Adrenal gland (tissue), 19 donors: ENCODE data around the gene GARS1. TPM values are rescaled to one million over a fixed set of nuclear protein-coding genes. Genes with fewer than 3 reads are reported as not detected.

Experiments
- DNase-seq, 7 donors: peaks; one replicate each; pipeline ENCODE4 v3.0.0-alpha.2; 2019 to 2020
- H3K27ac ChIP-seq, 5 donors: fragments of 200-600 bp; sonication (generic) in 4 of 5; 1 replicate in 3 of 5; 2 replicates in 2 of 5; pipeline versions ENCODE4 v1.5.1 to v1.8.0; 2016 to 2020; ENCODE audit warnings: mild to moderate bottlenecking in 1 of 5
- H3K27me3 ChIP-seq: fragments of 200-600 bp; 2 replicates; pipeline ENCODE4 v1.8.0; 2021
- H3K36me3 ChIP-seq, 2 donors: fragments of 200-600 bp; replicated peaks in 1 of 2; 1 replicate in 1 of 2; 2 replicates in 1 of 2; pipeline versions ENCODE4 v1.5.1 to v1.8.0; 2018 to 2022
- H3K4me1 ChIP-seq, 2 donors: fragments of 200-600 bp; replicated peaks in 1 of 2; 1 replicate in 1 of 2; 2 replicates in 1 of 2; pipeline versions ENCODE4 v1.5.1 to v1.8.0; 2018 to 2021
- H3K4me3 ChIP-seq, 4 donors: fragments of 200-600 bp; sonication (generic) in 3 of 4; one replicate each; pipeline ENCODE4 v1.5.1; 2016 to 2018
- H3K9me3 ChIP-seq, 3 donors: fragments of 200-600 bp; sonication (generic) in 1 of 3; replicated peaks in 1 of 3; 1 replicate in 2 of 3; 2 replicates in 1 of 3; pipeline versions ENCODE4 v1.5.1 to v1.8.0; 2016 to 2021
- POLR2A ChIP-seq, 2 donors: fragments of 450-650 bp; IDR thresholded peaks; one replicate each; pipeline ENCODE4 v1.6.1; 2017; ENCODE audit warnings: antibody characterized with exemption in 2 of 2, mild to moderate bottlenecking in 2 of 2, moderate library complexity in 1 of 2
- WGBS, 4 donors: extraction: QIAGEN DNeasy Blood & Tissue Kit in 2 of 4; methylation state at CpG; one replicate each; pipeline versions ENCODE4 v1.1.5 to v1.1.7; 2013 to 2017; 5-methylcytosine and 5-hydroxymethylcytosine counted together
- intact Hi-C, 2 donors: fragments of 100-400 bp; cut with DNase I; formaldehyde crosslinking; loops; one replicate each; pipeline versions ENCODE4 v1.14.1 to v1.15.0; 2022 to 2023
- long read RNA-seq, 10 donors: library from polyadenylated mRNA in 3 of 10; unstranded in 2 of 10; stranded (forward) in 1 of 10; transcript quantifications; one replicate each; pipeline ENCODE4 v2.0.0 and lab custom pipeline, GENCODE V29; 2021 to 2026
- polyA plus RNA-seq, 3 donors: library from polyadenylated mRNA; stranded (reverse); fragments of 200-250 nt in 2 of 3; fragments of 350-450 nt in 1 of 3; fragmentation: Illumina TruSeq in 1 of 3; extraction: RNeasy Lipid Tissue Mini Kit (QIAGEN cat#74804) in 1 of 3; gene quantifications; one replicate each; pipeline ENCODE4 v1.2.3, GENCODE V29; 2013 to 2014
- total RNA-seq, 9 donors: library from RNA; depleted of rRNA in 4 of 9; stranded (reverse); fragments of >200 nt in 4 of 9; fragments of 120-200 nt in 1 of 9; fragmentation: NEBNext Ultra II Directional in 1 of 9; extraction: Animal tissue kit (Norgen Biotek cat#: 25700) in 1 of 9; gene quantifications; one replicate each; pipeline versions ENCODE4 v1.1.0 to v1.2.4, GENCODE V29; 2013 to 2023
- TF ChIP-seq, protein P1 (sequence below), 6 experiments: fragments of 450-650 bp in 4 of 6; fragments of 200-600 bp in 2 of 6; sonication (generic) in 1 of 6; IDR thresholded peaks; 1 replicate in 5 of 6; 2 replicates in 1 of 6; pipeline versions ENCODE4 v1.5.1 to v1.8.0; 2016 to 2021; ENCODE audit warnings: antibody characterized with exemption in 6 of 6, mild to moderate bottlenecking in 2 of 6, moderate library complexity in 1 of 6
- donor health status: healthy with polysubstance abuse.
- donor health status: Bipolar disorder and iron deficiency.
- donor health status: DM: yes; HTN: yes; CAD: no.
- donor health status: DM: no; HTN: no; CAD: no.
- donor health status: DM: no; HTN: no; CAD: no.
- donor health status: DM: yes; HTN: yes; CAD: no.

GARS1 gene, protein sequence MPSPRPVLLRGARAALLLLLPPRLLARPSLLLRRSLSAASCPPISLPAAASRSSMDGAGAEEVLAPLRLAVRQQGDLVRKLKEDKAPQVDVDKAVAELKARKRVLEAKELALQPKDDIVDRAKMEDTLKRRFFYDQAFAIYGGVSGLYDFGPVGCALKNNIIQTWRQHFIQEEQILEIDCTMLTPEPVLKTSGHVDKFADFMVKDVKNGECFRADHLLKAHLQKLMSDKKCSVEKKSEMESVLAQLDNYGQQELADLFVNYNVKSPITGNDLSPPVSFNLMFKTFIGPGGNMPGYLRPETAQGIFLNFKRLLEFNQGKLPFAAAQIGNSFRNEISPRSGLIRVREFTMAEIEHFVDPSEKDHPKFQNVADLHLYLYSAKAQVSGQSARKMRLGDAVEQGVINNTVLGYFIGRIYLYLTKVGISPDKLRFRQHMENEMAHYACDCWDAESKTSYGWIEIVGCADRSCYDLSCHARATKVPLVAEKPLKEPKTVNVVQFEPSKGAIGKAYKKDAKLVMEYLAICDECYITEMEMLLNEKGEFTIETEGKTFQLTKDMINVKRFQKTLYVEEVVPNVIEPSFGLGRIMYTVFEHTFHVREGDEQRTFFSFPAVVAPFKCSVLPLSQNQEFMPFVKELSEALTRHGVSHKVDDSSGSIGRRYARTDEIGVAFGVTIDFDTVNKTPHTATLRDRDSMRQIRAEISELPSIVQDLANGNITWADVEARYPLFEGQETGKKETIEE
- total RNA-seq: 100 to 1,000 TPM in 1 of 9 donors, 10 to 100 TPM in 8; 36.3 to 120 (median 67.6) TPM
- polyA plus RNA-seq: 100 to 1,000 TPM in 1 of 3 donors, 10 to 100 TPM in 2; 54.1 to 188 (median 76.9) TPM
- long read RNA-seq, donor 1, transcript GARS-201 (17 exons, 2,634 nt): major isoform, 15 of 25 reads
- long read RNA-seq, donor 1, partial matches to known transcripts: 7 of 25 reads
- long read RNA-seq, donor 1, other reads (novel, unspliced or antisense): 0 of 25 reads
- long read RNA-seq, donor 2, partial matches to known transcripts: 0 of 7 reads
- long read RNA-seq, donor 2, other reads (novel, unspliced or antisense): 0 of 7 reads
- long read RNA-seq, donor 3, transcript GARS-201 (17 exons, 2,634 nt): major isoform, 10 of 18 reads
- long read RNA-seq, donor 3, transcript GARS-209 (2 exons, 772 nt): minor isoform, 6 of 18 reads
- long read RNA-seq, donor 3, partial matches to known transcripts: 0 of 18 reads
- long read RNA-seq, donor 3, other reads (novel, unspliced or antisense): 0 of 18 reads
- long read RNA-seq, donor 4, transcript GARS-201 (17 exons, 2,634 nt): major isoform, 41 of 50 reads
- long read RNA-seq, donor 4, partial matches to known transcripts: 3 of 50 reads
- long read RNA-seq, donor 4, other reads (novel, unspliced or antisense): 4 of 50 reads
- long read RNA-seq, donor 5, transcript GARS-201 (17 exons, 2,634 nt): major isoform, 96 of 105 reads
- long read RNA-seq, donor 5, partial matches to known transcripts: 3 of 105 reads
- long read RNA-seq, donor 5, other reads (novel, unspliced or antisense): 5 of 105 reads
- long read RNA-seq, donor 6, transcript GARS-201 (17 exons, 2,634 nt): major isoform, 19 of 22 reads
- long read RNA-seq, donor 6, partial matches to known transcripts: 1 of 22 reads
- long read RNA-seq, donor 6, other reads (novel, unspliced or antisense): 1 of 22 reads
- long read RNA-seq, donor 7, partial matches to known transcripts: 6 of 10 reads
- long read RNA-seq, donor 7, other reads (novel, unspliced or antisense): 0 of 10 reads
- long read RNA-seq, donor 8, transcript GARS-201 (17 exons, 2,634 nt): major isoform, 16 of 25 reads
- long read RNA-seq, donor 8, partial matches to known transcripts: 6 of 25 reads
- long read RNA-seq, donor 8, other reads (novel, unspliced or antisense): 0 of 25 reads
- long read RNA-seq, donor 9, transcript GARS-201 (17 exons, 2,634 nt): major isoform, 9 of 13 reads
- long read RNA-seq, donor 9, partial matches to known transcripts: 0 of 13 reads
- long read RNA-seq, donor 9, other reads (novel, unspliced or antisense): 0 of 13 reads
- long read RNA-seq, donor 10, transcript GARS-201 (17 exons, 2,634 nt): major isoform, 6 of 10 reads
- long read RNA-seq, donor 10, partial matches to known transcripts: 0 of 10 reads
- long read RNA-seq, donor 10, other reads (novel, unspliced or antisense): 0 of 10 reads

DNA sequence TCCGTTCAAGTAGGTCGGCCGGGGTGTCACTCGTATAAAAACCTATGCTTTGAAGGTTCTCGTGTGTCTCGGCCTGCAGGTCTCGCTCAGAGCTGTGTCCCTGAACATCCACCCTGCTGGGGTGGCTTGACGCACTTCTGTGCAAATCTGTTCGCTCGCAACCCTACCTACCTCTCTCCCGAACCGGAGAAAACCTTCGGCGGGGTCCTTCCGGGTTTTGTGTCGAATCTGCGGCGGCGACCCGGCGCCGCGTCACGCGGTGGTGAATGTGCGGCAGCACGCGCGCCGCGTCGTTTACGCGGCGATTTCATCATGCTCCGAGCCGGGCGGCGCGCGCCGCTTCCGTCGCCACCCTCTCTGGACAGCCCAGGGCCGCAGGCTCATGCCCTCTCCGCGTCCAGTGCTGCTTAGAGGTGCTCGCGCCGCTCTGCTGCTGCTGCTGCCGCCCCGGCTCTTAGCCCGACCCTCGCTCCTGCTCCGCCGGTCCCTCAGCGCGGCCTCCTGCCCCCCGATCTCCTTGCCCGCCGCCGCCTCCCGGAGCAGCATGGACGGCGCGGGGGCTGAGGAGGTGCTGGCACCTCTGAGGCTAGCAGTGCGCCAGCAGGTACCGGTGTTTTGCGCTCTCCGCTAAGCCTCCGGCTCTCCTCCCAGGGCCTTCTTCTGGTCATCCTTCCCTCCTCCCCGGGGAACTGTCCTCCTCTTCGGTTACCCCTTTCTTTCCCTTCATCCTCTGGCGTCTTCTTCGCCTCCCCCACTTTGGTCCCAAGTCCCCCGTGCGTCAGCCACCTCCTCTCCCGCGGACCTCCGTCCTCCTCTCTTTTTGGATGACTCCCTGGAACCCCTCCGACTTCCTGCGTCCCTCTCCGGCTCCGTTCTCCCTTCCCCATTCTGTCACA lies at the start of gene GARS1:
TSS of gene GARS1 (plus strand) at position 339 of the 896 bp plus-strand sequence. CDS start at position 383, 44 bp downstream.
- Histone ChIP-seq H3K9me3 (no peaks in the 10 kb centered on the region), H3K27me3 (no peaks in the 10 kb centered on the region), H3K27ac (peak within 1 kb of the TSS; percentile 75 to 99 (median 98)), H3K36me3 (peaks cover 0 to 3% of the 10 kb centered on the region in 2 donors), H3K4me1 (peaks cover 0 to 45% of the 10 kb centered on the region in 2 donors), H3K4me3 (peak within 1 kb of the TSS; percentile 40 to 94 (median 68))
- intact Hi-C loops: no loop called here
- TF ChIP-seq POLR2A (IDR thresholded peaks at IDR 0.05): peak; percentile 88 to 94
- TF ChIP-seq, protein P1, sequence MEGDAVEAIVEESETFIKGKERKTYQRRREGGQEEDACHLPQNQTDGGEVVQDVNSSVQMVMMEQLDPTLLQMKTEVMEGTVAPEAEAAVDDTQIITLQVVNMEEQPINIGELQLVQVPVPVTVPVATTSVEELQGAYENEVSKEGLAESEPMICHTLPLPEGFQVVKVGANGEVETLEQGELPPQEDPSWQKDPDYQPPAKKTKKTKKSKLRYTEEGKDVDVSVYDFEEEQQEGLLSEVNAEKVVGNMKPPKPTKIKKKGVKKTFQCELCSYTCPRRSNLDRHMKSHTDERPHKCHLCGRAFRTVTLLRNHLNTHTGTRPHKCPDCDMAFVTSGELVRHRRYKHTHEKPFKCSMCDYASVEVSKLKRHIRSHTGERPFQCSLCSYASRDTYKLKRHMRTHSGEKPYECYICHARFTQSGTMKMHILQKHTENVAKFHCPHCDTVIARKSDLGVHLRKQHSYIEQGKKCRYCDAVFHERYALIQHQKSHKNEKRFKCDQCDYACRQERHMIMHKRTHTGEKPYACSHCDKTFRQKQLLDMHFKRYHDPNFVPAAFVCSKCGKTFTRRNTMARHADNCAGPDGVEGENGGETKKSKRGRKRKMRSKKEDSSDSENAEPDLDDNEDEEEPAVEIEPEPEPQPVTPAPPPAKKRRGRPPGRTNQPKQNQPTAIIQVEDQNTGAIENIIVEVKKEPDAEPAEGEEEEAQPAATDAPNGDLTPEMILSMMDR (IDR thresholded peaks at IDR 0.05): peak in 1 of 6 experiments; percentile 3
- peak; percentile 88 to 94 (median 92) for DNase-seq
- 0 to 1% (median 0%) methylated on average over 38 to 84 of the region's 84 CpGs for WGBS, 4 donors

DNA sequence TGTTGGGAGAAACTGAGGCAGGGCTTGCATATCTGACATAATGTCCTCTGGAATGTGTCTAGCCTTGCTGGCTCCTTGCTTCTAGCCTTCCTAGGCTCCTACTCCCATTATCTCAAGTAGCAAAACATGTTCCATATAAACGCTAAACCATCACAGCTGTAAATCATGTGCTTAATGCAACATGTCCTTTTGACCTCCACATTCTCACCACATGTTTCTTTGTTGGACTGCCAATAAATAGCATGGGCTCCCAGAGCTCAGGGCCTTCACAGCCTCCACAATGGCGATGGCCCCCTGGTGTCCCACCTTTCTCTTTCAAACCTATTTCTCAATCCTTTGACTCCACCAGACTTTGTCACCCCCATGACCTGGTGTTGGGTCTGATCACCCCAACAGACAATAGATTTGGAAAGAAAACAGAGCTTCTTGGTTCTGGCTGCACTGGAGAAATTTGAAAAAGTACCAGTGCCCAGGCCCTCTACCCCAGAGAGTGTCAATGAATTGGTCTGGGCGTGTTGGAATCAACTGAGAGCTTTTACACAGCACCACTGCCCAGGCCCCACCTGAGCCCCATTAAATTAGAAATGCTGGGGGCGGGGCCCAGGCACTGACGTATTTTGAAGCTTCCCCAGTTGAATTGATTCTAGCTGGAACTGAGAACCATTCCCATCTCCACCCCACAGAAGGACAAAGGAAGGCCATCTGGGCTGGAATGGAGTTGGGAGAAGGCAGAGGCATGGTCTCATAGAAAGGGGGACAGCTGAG lies 48.7 kb upstream of the GARS1 start:
- intact Hi-C loops: no loop called here

More for the DNA sequence above, 48.7 kb upstream of the GARS1 start:
- DNase-seq: no peak
- Histone ChIP-seq H3K4me3 (no peak overlapping the region), H3K4me1 (peaks cover 5 to 19% of the 10 kb centered on the region in 2 donors), H3K36me3 (no peaks in the 10 kb centered on the region), H3K9me3 (no peaks in the 10 kb centered on the region), H3K27me3 (no peaks in the 10 kb centered on the region), H3K27ac (no peak overlapping the region)
- 80 to 91% (median 85%) methylated on average over 5 of the region's 5 CpGs for WGBS, 4 donors
- TF ChIP-seq, protein P1 (IDR thresholded peaks at IDR 0.05): no peak
